ENCODE results near the gene MAST4. TPM values are rescaled to one million over a fixed set of nuclear protein-coding genes. Genes with fewer than 3 reads are reported as not detected.
A peak's percentile ranks its signal among the peaks of the same experiment; 100 is the strongest.

MAST4 gene
- total RNA-seq, 2 donors from 2014 or later = 11.0 to 11.5 TPM

DNA sequence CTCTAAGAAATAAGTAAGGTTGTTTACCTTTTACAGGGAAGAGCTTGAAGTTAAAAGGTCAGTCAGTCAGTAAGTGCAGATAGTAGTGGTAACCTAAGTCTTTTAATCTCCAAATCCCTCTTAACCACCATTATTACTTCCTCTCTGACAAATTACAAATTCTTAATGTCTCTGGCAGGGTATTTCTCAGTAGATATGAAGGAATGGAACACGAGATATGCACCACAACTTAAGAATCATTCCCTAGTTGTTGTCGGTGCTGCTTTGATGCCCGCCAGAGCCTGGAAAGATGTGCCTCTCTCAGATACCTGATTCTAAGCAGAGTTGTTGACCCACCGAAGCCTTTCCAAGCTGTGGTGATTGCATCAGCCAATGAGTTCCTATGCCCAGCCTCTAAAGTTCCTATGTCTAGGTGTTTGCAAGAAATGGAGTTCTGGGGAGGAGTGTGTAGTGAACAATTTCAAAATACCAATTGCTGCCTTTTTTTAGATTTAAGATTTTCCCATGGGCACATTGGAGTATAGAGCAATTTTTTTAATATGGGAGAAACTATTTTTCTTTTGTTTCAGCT lies 521.9 kb downstream of the MAST4 start:
- H3K27ac Mint-ChIP-seq = peak overlapping the region; percentile 73
- Histone ChIP-seq H3K27me3 (ENCODE audit: control insufficient read depth, insufficient read depth, low read length, poor library complexity, severe bottlenecking) (peaks cover 31% of the 10 kb centered on the region), H3K9me3 (ENCODE audit: control insufficient read depth, low read length) (no peaks in the 10 kb centered on the region), H3K36me3 (ENCODE audit: control insufficient read depth, insufficient read depth, low read length) (no peaks in the 10 kb centered on the region), H3K9ac (ENCODE audit: extremely low read depth, low read length, poor library complexity, severe bottlenecking) (no peak overlapping the region), H3K4me3 (ENCODE audit: low read length) (no peak overlapping the region), H3K27ac (ENCODE audit: low read depth, low read length) (no peak overlapping the region), H3K4me1 (ENCODE audit: control insufficient read depth, insufficient read depth, low read length) (peaks cover 6% of the 10 kb centered on the region)
- peaks cover 8% of the 10 kb centered on the region for H3K27me3 Mint-ChIP-seq (ENCODE audit: insufficient read depth)
- no peak for DNase-seq
- 79 to 87% methylated on average over 4 of the region's 4 CpGs for WGBS, 2 experiments (ENCODE audit: insufficient coverage in 1 of 2, insufficient read length in 1 of 2)
- TF ChIP-seq, protein P1, sequence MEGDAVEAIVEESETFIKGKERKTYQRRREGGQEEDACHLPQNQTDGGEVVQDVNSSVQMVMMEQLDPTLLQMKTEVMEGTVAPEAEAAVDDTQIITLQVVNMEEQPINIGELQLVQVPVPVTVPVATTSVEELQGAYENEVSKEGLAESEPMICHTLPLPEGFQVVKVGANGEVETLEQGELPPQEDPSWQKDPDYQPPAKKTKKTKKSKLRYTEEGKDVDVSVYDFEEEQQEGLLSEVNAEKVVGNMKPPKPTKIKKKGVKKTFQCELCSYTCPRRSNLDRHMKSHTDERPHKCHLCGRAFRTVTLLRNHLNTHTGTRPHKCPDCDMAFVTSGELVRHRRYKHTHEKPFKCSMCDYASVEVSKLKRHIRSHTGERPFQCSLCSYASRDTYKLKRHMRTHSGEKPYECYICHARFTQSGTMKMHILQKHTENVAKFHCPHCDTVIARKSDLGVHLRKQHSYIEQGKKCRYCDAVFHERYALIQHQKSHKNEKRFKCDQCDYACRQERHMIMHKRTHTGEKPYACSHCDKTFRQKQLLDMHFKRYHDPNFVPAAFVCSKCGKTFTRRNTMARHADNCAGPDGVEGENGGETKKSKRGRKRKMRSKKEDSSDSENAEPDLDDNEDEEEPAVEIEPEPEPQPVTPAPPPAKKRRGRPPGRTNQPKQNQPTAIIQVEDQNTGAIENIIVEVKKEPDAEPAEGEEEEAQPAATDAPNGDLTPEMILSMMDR (conservative IDR thresholded peaks at IDR 0.05) = no peak
- H3K9me3 Mint-ChIP-seq = no peaks in the 10 kb centered on the region
- no peak overlapping the region for H3K4me3 Mint-ChIP-seq
- peaks cover 3% of the 10 kb centered on the region for H3K36me3 Mint-ChIP-seq (ENCODE audit: low read depth)
- H3K4me1 Mint-ChIP-seq = peaks cover 12% of the 10 kb centered on the region

DNA sequence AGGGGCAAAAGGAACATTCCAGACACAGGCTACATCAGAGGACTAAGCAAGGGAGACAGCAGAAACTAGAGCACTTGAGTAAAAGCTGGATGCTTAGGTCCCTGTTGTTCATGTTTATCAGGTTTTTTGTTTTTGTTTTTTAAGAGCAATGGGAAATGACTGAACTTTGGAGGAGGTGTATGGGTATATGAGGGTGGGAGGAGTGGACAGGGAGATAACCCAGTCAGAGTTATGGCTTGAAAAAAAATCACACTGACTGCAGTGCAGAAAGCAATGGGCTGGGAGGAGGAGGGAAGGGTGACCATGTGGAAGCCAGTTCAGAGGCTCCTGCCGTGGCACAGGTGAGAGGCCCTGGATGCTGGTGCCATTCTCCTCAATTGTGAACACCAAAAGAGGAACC lies 522.8 kb downstream of the MAST4 start:
- DNase-seq = no peak
- Histone ChIP-seq H3K27ac (ENCODE audit: low read depth, low read length) (no peak overlapping the region), H3K4me3 (ENCODE audit: low read length) (no peak overlapping the region), H3K4me1 (ENCODE audit: control insufficient read depth, insufficient read depth, low read length) (peaks cover 8% of the 10 kb centered on the region), H3K27me3 (ENCODE audit: control insufficient read depth, insufficient read depth, low read length, poor library complexity, severe bottlenecking) (peaks cover 39% of the 10 kb centered on the region), H3K36me3 (ENCODE audit: control insufficient read depth, insufficient read depth, low read length) (no peaks in the 10 kb centered on the region), H3K9ac (ENCODE audit: extremely low read depth, low read length, poor library complexity, severe bottlenecking) (no peak overlapping the region), H3K9me3 (ENCODE audit: control insufficient read depth, low read length) (no peaks in the 10 kb centered on the region)
- WGBS, 2 experiments (ENCODE audit: insufficient coverage in 1 of 2, insufficient read length in 1 of 2) = 92% methylated on average over 1 of the region's 1 CpG; no CpG with 5 or more reads in 1 of the 2 experiments
- TF ChIP-seq, protein P1 (conservative IDR thresholded peaks at IDR 0.05) = no peak
- peaks cover 3% of the 10 kb centered on the region for H3K36me3 Mint-ChIP-seq (ENCODE audit: low read depth)
- peaks cover 16% of the 10 kb centered on the region for H3K4me1 Mint-ChIP-seq
- H3K27ac Mint-ChIP-seq = peak overlapping the region; percentile 27
- peaks cover 11% of the 10 kb centered on the region for H3K27me3 Mint-ChIP-seq (ENCODE audit: insufficient read depth)
- no peak overlapping the region for H3K4me3 Mint-ChIP-seq
- H3K9me3 Mint-ChIP-seq = no peaks in the 10 kb centered on the region

DNA sequence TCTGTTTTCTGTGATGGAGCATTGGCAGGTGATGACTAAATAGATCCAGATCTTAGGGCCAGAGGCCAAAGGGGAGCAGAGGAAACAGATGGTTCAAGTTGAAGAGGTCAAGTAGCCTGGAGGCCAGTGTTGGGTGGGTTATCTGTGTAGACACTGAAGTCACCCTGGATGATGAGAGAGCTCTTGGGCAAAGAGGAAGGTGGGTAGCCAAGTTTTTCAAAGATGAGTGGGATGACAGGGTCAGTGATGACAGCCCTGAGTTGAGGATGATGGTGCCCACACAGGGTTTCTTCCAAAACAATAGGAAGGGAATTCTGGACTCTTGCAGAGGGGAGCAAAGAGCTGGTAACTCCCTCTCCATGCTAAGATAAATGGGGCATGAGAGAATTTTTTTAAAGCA lies 523.8 kb downstream of the MAST4 start:
- peaks cover 11% of the 10 kb centered on the region for H3K27me3 Mint-ChIP-seq (ENCODE audit: insufficient read depth)
- Histone ChIP-seq H3K9me3 (ENCODE audit: control insufficient read depth, low read length) (no peaks in the 10 kb centered on the region), H3K4me1 (ENCODE audit: control insufficient read depth, insufficient read depth, low read length) (peaks cover 11% of the 10 kb centered on the region), H3K9ac (ENCODE audit: extremely low read depth, low read length, poor library complexity, severe bottlenecking) (no peak overlapping the region), H3K36me3 (ENCODE audit: control insufficient read depth, insufficient read depth, low read length) (no peaks in the 10 kb centered on the region), H3K27ac (ENCODE audit: low read depth, low read length) (no peak overlapping the region), H3K4me3 (ENCODE audit: low read length) (no peak overlapping the region), H3K27me3 (ENCODE audit: control insufficient read depth, insufficient read depth, low read length, poor library complexity, severe bottlenecking) (peaks cover 39% of the 10 kb centered on the region)
- H3K4me1 Mint-ChIP-seq = peaks cover 25% of the 10 kb centered on the region
- H3K36me3 Mint-ChIP-seq (ENCODE audit: low read depth) = peaks cover 3% of the 10 kb centered on the region
- H3K9me3 Mint-ChIP-seq = no peaks in the 10 kb centered on the region
- H3K27ac Mint-ChIP-seq = no peak overlapping the region
- TF ChIP-seq, protein P1 (conservative IDR thresholded peaks at IDR 0.05) = no peak
- no peak for DNase-seq
- H3K4me3 Mint-ChIP-seq = no peak overlapping the region

Measured in endodermal cell (in vitro differentiated cells).